NCI-H345 treated with DMSO at 0.1 percent for 48 hours (cell line): Measurements from ENCODE around the gene SH3PXD2A.

Experiments used
- DNase-seq: peaks from one replicate; lab custom pipeline; 2025; ENCODE audit not compliant: unreplicated experiment; lab: John Stamatoyannopoulos, UW

Gene SH3PXD2A

DNA sequence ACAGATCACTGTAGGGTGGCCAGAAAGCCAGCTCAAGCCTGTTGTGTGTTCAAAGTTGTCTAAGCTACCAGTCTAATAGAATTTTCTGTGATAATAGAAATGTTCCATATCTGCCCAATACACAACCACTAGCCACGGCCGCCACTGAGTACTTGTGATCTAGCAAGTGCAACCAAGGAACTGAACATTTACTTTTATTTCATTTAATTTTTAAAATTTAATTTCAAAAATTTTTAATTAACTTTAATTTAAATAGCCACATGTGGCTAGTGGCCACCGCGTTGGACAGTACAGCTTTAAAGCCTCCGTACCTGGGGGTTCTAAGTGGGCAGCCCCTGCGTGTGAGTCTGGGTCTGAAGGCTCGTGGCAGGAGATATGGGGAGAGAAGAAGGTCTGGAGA lies 60.4 kb downstream of the SH3PXD2A start:
- no peak for DNase-seq

- no peak for DNase-seq
Observed at GRCh38 chr10:103793920-103794883, 61.2 kb downstream of the SH3PXD2A start.

DNA sequence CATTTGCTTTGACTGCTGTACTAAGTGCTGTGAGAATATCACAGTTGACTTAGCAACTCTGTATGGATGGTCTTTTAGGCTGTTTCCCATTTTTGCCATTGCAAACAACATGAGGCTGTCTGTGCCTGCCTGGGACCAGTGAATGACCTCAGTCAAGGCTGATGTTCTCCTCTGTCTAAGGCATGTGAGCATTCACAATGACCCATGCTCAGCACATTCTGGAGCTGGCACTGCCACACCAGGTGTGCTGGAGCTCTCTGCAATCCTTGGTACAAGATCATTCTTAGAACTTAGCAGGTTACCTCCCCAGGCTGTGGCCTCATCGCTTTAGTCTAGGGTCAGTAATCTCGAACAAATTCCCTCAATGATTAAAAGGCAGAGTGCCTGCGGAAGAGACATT lies 61.9 kb downstream of the SH3PXD2A start:
- DNase-seq = no peak

DNA sequence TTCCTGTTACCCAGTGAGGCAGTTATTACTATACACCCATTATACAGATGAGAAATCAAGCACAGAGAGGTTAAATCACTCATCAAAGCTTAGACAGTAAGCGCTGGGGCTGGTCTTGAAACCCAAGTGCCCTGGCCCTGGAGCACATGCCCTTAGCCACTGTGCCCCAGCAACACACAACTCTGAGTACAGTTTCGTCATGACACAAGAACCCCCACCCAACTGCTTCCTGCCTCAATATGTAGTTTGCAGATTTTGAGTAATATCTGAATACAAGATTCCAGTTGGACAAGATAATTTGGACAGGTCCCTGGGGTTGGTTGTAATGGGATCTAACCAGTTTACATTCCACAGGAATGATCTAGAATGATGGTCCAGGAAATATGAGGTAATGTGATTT lies 62.8 kb downstream of the SH3PXD2A start:
- DNase-seq = no peak

GRCh38 chr10:103791858-103792257 lies 63.5 kb downstream of the SH3PXD2A start:
- no peak for DNase-seq

- DNase-seq = no peak
Observed at GRCh38 chr10:103791291-103791690, 64.1 kb downstream of the SH3PXD2A start.

- DNase-seq = no peak
Observed at GRCh38 chr10:103790580-103790979, 64.8 kb downstream of the SH3PXD2A start.

DNA sequence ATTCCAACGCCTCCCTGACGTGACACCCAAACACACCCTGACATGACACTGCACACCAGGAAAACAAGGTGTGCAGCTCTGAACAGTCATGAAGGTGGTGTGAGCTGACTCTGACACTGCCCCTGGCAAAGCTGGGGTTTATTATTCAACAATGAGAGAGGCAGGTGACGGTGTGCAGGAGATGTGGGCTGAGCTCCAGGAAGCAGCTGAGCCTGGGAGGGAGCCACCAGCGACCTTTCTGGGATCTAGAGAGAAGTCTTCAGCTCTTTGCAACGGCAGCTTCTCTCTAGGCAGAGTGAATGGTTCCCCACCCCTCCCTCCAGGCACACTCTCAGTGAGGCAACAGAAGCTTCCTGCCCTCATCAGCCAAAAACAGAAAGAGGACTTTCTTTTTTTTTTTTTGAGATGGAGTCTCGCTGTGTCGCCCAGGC lies 65.6 kb downstream of the SH3PXD2A start:
- no peak for DNase-seq

DNA sequence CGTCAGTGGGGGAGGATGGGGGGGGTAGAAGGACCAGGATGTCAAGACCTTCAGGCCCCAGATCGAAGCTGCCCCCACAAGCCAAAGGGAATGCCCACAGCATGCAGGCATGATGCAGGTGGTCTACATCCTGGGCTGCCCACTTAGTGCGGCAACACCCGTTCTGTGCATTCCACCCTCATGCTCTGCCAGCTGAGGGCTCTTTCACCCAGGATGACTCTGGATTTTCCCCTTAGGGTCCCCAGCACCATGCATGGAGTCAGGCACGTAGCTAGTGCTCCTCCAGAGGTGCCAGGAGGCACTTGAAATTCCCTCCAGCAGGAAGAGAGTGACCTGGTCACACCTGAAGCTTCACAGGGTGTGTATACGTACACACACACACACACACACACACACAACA lies 66.2 kb downstream of the SH3PXD2A start:
- DNase-seq = no peak

GRCh38 chr10:103787331-103787730 lies 68.0 kb downstream of the SH3PXD2A start:
- no peak for DNase-seq

- DNase-seq = no peak
Observed at GRCh38 chr10:103786020-103786419, 69.4 kb downstream of the SH3PXD2A start.

DNA sequence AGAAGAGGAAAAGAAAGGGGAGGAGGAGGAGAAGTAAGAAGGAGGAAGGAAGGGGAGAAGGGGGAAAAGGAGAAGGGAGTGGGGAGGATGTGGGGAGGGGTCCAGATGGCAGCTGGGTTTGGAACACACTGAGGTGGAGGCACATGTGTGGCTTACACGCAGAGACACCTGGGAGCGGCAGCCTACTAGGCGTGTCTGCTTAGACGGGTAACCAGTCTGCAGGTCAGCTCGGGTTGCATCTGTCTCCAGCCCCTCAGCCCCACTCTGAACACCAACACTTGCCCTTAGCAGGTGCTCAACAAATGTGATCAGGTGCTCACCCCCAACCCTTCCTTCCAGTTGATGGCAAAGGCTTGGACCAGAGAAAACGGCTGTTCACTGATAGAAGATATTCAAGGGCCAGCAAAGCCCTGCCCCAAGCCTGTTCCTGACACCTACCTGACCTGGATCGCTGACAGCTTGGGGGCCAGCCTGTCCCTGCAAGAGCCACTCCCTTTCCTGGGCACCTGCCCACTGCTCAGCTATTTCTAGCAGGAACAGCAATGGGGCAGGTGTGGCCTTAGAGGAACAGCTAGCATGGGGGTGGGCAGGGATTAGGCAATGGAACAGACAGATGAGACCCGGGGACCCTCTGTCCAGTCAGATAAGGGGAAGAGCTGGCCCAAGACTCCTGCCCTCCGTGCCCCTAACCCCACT lies 70.5 kb downstream of the SH3PXD2A start:
- DNase-seq = no peak

GRCh38 chr10:103784089-103784488 lies 71.3 kb downstream of the SH3PXD2A start:
- DNase-seq = no peak

DNA sequence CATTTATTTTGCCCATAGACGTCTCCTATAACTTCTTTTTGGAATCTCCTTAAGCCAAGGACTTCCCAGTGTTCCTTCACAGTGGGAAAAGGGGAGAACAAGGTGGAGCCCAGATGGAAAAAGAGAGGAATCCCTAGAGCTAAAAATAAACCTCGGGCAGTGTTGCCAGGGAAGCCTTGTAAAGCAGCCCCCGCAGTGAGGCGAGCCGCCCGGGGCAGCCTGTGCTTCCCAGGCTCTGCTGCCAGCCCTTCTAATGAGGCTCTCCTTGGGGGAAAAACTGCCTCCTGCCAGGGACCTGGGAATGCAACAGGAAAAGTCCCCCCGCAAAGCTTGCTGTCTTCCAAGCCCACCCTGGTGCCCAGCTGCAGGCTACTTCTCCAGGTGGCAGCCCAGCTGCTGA lies 71.7 kb downstream of the SH3PXD2A start:
- no peak for DNase-seq

DNA sequence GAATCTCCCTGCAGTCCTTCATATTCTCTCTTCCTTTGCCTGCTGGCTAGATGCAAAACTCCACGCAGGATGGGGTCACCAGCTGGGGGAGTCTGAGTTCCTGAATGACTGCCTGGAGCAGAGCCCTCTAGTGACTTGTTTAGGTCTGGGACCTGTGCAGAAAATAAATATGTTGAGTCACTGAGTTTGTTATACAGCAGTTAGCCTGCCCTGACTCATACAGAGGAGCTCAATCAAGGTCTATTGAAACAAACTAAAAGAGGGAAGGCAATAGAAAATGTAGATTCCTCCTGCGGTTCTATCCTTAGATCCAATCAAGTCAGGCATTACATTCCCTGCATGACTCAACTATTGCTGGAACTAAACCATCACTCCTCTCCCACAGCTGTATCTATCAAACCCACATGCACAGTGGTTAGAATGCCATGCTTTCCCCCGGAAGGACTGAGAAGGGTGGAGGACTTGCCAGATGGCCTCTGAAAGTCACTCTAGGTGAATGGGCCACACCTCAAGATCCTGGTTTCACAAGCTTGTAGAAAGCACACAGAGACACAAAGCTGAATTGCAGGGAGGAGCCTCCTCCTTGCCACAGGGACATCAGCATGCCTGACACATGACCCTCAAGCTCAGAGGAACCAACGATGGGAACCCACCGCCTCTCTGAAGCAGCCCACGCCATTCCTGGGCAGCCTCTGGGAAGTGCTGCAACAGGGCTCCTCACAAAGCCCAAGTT lies 73.9 kb downstream of the SH3PXD2A start:
- DNase-seq = no peak

DNA sequence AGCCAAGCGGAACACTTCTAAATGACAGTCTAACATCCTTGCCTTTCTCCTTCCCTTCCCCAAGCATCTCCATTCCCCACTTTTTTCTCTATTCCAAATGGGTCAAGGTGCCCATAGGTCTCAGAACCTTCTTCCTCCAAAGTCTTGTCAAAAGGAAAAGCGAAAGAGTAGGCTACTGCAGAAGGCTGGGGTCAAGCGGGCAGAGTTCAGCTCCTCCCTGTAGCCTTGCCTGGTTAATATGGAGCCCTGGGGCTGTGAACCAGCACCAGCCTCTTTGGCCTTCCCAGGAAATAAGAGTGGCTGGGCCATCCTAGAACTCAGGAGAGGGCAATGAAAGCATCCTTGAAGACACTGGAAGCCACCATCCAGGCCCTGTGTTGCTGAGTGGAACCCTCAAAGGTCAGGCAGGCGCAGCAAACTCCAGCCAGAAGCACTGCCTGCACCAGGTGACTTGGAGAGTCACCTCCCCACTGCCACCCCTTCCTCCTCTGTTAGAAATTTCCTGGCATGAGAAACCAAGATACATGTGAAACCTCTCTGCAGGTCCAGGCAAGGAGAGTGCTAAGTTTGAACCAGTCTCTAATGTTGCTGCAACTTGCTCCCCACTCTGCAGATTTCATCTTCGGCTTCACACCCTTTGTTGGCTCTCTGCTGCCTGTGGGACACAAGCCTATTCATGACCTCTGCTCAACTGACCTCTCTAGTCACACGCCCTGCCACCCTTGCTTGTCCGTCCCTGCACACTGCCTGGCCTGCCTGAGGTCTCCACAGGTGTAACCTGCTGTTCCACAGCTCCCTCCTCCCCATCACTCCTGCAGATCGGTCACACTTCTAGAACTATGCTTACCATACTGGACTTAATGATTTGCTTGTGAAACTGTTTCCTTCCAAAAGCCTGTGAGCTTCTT lies 74.9 kb downstream of the SH3PXD2A start:
- DNase-seq = no peak

- DNase-seq = no peak
Observed at GRCh38 chr10:103778358-103779139, 76.8 kb downstream of the SH3PXD2A start.

GRCh38 chr10:103776878-103777591 lies 78.3 kb downstream of the SH3PXD2A start:
- no peak for DNase-seq

- no peak for DNase-seq
Observed at GRCh38 chr10:103775776-103776175, 79.6 kb downstream of the SH3PXD2A start.
